Measurements from ENCODE around the gene SHKBP1.

DNA sequence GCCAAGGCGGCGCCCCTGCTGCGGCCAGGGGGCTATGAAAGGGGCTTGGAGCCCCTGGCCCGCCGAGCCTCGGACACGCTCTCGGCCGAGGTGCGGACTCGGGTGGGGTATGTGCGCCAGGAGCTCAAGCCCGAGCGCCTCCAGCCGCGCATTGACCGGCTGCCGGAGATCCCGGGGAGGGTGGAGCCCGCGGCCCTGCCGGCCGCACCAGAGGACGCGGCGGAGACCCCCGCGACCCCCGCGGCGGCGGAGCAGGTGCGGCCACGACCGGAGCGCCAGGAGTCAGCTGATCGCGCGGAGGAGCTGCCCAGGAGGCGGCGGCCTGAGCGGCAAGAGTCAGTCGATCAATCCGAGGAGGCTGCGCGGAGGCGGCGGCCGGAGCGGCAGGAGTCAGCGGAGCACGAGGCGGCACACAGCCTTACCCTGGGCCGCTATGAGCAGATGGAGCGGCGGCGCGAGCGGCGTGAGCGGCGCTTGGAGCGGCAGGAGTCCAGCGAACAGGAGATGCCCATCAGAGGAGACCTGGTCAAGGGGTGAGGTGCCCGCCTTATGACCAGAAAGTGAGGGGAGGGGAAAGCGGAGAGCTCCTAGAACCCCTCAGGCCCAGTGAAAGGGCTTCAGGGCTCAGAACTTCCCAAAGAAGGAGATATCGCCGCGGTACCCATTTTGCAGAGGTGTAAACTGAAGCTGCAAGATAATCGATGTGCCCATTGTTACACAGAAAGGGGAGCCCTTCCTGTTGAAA lies 8.8 kb upstream of the SHKBP1 start:
- TF ChIP-seq, protein P1, sequence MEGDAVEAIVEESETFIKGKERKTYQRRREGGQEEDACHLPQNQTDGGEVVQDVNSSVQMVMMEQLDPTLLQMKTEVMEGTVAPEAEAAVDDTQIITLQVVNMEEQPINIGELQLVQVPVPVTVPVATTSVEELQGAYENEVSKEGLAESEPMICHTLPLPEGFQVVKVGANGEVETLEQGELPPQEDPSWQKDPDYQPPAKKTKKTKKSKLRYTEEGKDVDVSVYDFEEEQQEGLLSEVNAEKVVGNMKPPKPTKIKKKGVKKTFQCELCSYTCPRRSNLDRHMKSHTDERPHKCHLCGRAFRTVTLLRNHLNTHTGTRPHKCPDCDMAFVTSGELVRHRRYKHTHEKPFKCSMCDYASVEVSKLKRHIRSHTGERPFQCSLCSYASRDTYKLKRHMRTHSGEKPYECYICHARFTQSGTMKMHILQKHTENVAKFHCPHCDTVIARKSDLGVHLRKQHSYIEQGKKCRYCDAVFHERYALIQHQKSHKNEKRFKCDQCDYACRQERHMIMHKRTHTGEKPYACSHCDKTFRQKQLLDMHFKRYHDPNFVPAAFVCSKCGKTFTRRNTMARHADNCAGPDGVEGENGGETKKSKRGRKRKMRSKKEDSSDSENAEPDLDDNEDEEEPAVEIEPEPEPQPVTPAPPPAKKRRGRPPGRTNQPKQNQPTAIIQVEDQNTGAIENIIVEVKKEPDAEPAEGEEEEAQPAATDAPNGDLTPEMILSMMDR (IDR thresholded peaks at IDR 0.05; ENCODE audit: borderline replicate concordance, extremely low read depth, low read length, poor library complexity, severe bottlenecking), result no peak
- TF ChIP-seq EZH2 (IDR thresholded peaks at IDR 0.05; ENCODE audit: borderline replicate concordance, low read depth, low read length, severe bottlenecking), result no peak

Measured in DND-41 (cell line).